Keratinocyte (primary cell): ENCODE data around the gene DNM1. TPM values are rescaled to one million over a fixed set of nuclear protein-coding genes. Genes with fewer than 3 reads are reported as not detected.

Experiments
- DNase-seq: peaks from one replicate; pipeline ENCODE4 v3.0.0-alpha.2; 2011; ENCODE audit warnings: low read depth, missing footprints, low spot score
- FAIRE-seq: peaks from 2 replicates; lab custom pipeline; 2011; peaks lifted over from hg19 to GRCh38; lab: Jason Lieb, UNC
- H2AFZ ChIP-seq: 2 replicates; pipeline ENCODE4 v1.6.0; 2012; ENCODE audit warnings: low read length, control low read depth, inconsistent platforms; ENCODE audit not compliant: control insufficient read depth
- H3K27ac ChIP-seq: 2 replicates; pipeline ENCODE4 v1.5.1; 2011; ENCODE audit warnings: low read length; ENCODE audit not compliant: control insufficient read depth, insufficient read depth
- H3K27me3 ChIP-seq: 3 replicates; pipeline ENCODE4 v1.6.0; 2011; ENCODE audit warnings: low read length; ENCODE audit not compliant: control insufficient read depth, insufficient read depth; ENCODE audit errors: extremely low read depth
- H3K36me3 ChIP-seq, 2 experiments: 2 replicates in 1 of 2; 3 replicates in 1 of 2; pipeline ENCODE4 v1.5.1; 2011; ENCODE audit warnings: low read length in 2 of 2, mild to moderate bottlenecking in 1 of 2; ENCODE audit not compliant: control insufficient read depth in 2 of 2, insufficient read depth in 2 of 2; ENCODE audit errors: extremely low read depth in 1 of 2
- H3K4me1 ChIP-seq: 3 replicates; pipeline ENCODE4 v1.5.1; 2011; ENCODE audit warnings: low read length; ENCODE audit not compliant: control insufficient read depth, insufficient read depth; ENCODE audit errors: extremely low read depth
- H3K4me2 ChIP-seq: 3 replicates; pipeline ENCODE4 v1.6.0; 2011; ENCODE audit warnings: low read depth, low read length; ENCODE audit not compliant: control insufficient read depth, insufficient read depth; ENCODE audit errors: extremely low read depth
- H3K4me3 ChIP-seq, 3 experiments: fragments of 200-600 bp in 1 of 3; sonication (generic) in 1 of 3; 2 replicates in 2 of 3; 3 replicates in 1 of 3; pipeline ENCODE4 v1.5.1; 2011 to 2016; ENCODE audit warnings: low read length in 3 of 3, mild to moderate bottlenecking in 3 of 3, control low read depth in 2 of 3, inconsistent platforms in 1 of 3, low read depth in 1 of 3, mixed read lengths in 1 of 3, mixed run types in 1 of 3, moderate library complexity in 1 of 3; ENCODE audit not compliant: control insufficient read depth in 2 of 3, insufficient read depth in 2 of 3; ENCODE audit errors: extremely low read depth in 1 of 3
- H3K79me2 ChIP-seq: 2 replicates; pipeline ENCODE4 v1.6.0; 2012; ENCODE audit warnings: low read length; ENCODE audit not compliant: control insufficient read depth, insufficient read depth
- H3K9ac ChIP-seq: 3 replicates; pipeline ENCODE4 v1.6.0; 2011; ENCODE audit warnings: low read length; ENCODE audit not compliant: control insufficient read depth, insufficient read depth; ENCODE audit errors: extremely low read depth
- H3K9me1 ChIP-seq: 3 replicates; pipeline ENCODE4 v1.6.0; 2011; ENCODE audit warnings: low read length; ENCODE audit not compliant: control insufficient read depth, insufficient read depth; ENCODE audit errors: extremely low read depth
- H3K9me3 ChIP-seq: 2 replicates; pipeline ENCODE4 v1.5.1; 2012; ENCODE audit warnings: low read depth, low read length; ENCODE audit not compliant: control insufficient read depth
- H4K20me1 ChIP-seq: 3 replicates; pipeline ENCODE4 v1.6.0; 2011; ENCODE audit warnings: low read length; ENCODE audit not compliant: control insufficient read depth, insufficient read depth; ENCODE audit errors: extremely low read depth
- CTCF ChIP-seq, 3 experiments: IDR thresholded peaks in 1 of 3; conservative IDR thresholded peaks in 1 of 3; optimal IDR thresholded peaks in 1 of 3; 2 replicates in 2 of 3; 3 replicates in 1 of 3; pipeline versions ENCODE3 to v1.5.1; 2011; ENCODE audit warnings: low read length in 3 of 3, mild to moderate bottlenecking in 3 of 3, moderate library complexity in 2 of 3, control low read depth in 1 of 3, inconsistent platforms in 1 of 3; ENCODE audit not compliant: insufficient read depth in 2 of 3; ENCODE audit errors: extremely low read depth in 1 of 3
- EZH2 ChIP-seq: IDR thresholded peaks from one replicate; pipeline ENCODE4 v1.6.1; 2012; ENCODE audit warnings: inconsistent platforms, mild to moderate bottlenecking, low read length, moderate library complexity
- dilution Hi-C: fragments of 300-500 bp; cut with MboI; formaldehyde crosslinking; loops from one replicate; pipeline ENCODE4 v1.7.0; 2020; ENCODE audit warnings: low sequenced_read_pairs; ENCODE audit not compliant: extremely low pct_ligation_motif_present
- polyA plus RNA-seq, 5 experiments: library from polyadenylated mRNA; depleted of rRNA in 3 of 5; stranded (reverse) in 3 of 5; stranded (forward) in 1 of 5; unstranded in 1 of 5; fragments of >200 nt; gene quantifications; 1 replicate in 1 of 5; 2 replicates in 3 of 5; 3 replicates in 1 of 5; pipeline versions ENCODE4 v1.2.1 to v1.2.3, GENCODE V29; 2011 to 2012; ENCODE audit warnings: missing spikeins in 2 of 5, low read depth in 1 of 5, low replicate concordance in 1 of 5

Gene DNM1
- polyA plus RNA-seq, 1 donor (not counting 4 experiments of a cell fraction or from before 2014, with no cell fraction given): 0.25 TPM

GRCh38 chr9:128288273-128289004, 85.3 kb downstream of the DNM1 start:
- no peak for FAIRE-seq
- Histone ChIP-seq H3K9me3 (no peaks in the 10 kb centered on the region), H3K27me3 (no peaks in the 10 kb centered on the region), H3K9me1 (no peaks in the 10 kb centered on the region), H2AFZ (no peak overlapping the region), H3K9ac (no peak overlapping the region), H3K36me3 (peaks cover 0 to 16% of the 10 kb centered on the region in 2 experiments), H3K27ac (no peak overlapping the region), H4K20me1 (no peaks in the 10 kb centered on the region), H3K4me3 (no peak overlapping the region), H3K79me2 (no peaks in the 10 kb centered on the region), H3K4me1 (no peaks in the 10 kb centered on the region), H3K4me2 (no peak overlapping the region)
- no peak for DNase-seq
- dilution Hi-C loops: no loop called here
- no peak for TF ChIP-seq CTCF (optimal IDR thresholded peaks at IDR 0.05 in 1 of 3, IDR thresholded peaks at IDR 0.05 in 1 of 3, conservative IDR thresholded peaks at IDR 0.05 in 1 of 3; ENCODE audit: extremely low read depth in 1 of 3, insufficient read depth in 2 of 3, low read length in 3 of 3)
- no peak for TF ChIP-seq EZH2

GRCh38 chr9:128292009-128292408, 88.8 kb downstream of the DNM1 start:
- no peak overlapping the region for H3K4me3 ChIP-seq
- no peaks in the 10 kb centered on the region for H3K9me3 ChIP-seq
- no peaks in the 10 kb centered on the region for H3K27me3 ChIP-seq
- no peak overlapping the region for H3K27ac ChIP-seq
- H3K4me2 ChIP-seq: no peak overlapping the region
- H3K9ac ChIP-seq: no peak overlapping the region
- no peak for TF ChIP-seq EZH2
- no peak for TF ChIP-seq CTCF (optimal IDR thresholded peaks at IDR 0.05 in 1 of 3, IDR thresholded peaks at IDR 0.05 in 1 of 3, conservative IDR thresholded peaks at IDR 0.05 in 1 of 3; ENCODE audit: extremely low read depth in 1 of 3, insufficient read depth in 2 of 3, low read length in 3 of 3)
- H3K36me3 ChIP-seq: peaks cover 0 to 6% of the 10 kb centered on the region in 2 experiments
- peaks cover 5% of the 10 kb centered on the region for H3K4me1 ChIP-seq
- DNase-seq: no peak
- no peaks in the 10 kb centered on the region for H3K9me1 ChIP-seq
- no peak for FAIRE-seq
- no peaks in the 10 kb centered on the region for H4K20me1 ChIP-seq
- dilution Hi-C loops: no loop called here
- H3K79me2 ChIP-seq: no peaks in the 10 kb centered on the region
- H2AFZ ChIP-seq: no peak overlapping the region
